NCI-H2227 (cell line): ENCODE results near the gene REXO4.
"Not testable (repeated sequence)": the region's sequence is repeated elsewhere in the genome, so short reads cannot be mapped to it uniquely, and the experiment has no call there.

Experiments used
- DNase-seq: peaks from one replicate; lab custom pipeline; 2025; ENCODE audit not compliant: unreplicated experiment; lab: John Stamatoyannopoulos, UW

REXO4 gene

DNA sequence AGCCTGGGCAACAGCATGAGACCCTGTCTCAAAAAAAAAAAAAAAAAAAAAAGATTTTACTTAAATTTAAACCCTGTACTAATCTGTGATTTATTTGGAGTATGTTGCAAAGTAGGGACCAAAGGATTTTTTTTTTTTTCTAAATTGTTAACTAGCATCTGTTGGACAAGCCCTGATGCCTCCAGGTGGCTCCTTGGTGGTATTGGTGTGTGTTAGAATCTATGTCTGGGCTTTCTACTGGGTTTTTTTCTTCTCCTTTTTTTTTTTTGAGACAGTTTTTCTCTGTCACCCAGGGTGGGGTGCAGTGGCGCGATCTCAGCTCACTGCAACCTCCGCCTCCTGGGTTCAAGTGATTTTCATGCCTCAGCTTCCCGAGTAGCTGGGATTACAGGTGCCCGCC, 34.1 kb upstream of the REXO4 start:
- not testable (repeated sequence) for DNase-seq

- no peak for DNase-seq
Measured at GRCh38 chr9:133449760-133450159, 31.9 kb upstream of the REXO4 start.

DNA sequence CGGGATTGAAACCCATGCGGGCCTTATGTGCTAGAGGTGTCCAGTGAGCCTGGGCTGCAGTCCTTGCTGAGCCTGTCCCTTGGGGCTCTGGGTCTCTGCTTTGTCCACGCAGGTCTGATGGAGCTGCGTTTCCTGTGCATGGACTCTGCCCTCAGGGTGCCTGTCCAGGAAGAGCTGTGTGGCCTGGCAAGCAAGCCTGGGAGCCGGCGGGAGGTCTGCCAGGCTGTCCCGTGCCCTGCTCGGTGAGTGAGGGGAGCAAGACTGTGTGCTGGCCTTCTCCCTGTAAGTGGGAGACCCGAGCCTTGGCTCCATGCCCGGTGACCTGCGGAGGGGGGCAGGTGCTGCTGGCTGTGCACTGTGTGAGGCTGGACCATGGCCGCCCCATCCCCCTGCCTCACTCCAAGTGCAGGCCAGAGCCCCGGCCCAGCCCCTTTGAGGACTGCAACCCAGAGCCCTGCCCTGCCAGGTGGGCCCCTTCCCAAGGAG, 30.7 kb upstream of the REXO4 start:
- DNase-seq, result no peak

- no peak for DNase-seq
Measured at GRCh38 chr9:133445293-133445969, 27.6 kb upstream of the REXO4 start.

DNA sequence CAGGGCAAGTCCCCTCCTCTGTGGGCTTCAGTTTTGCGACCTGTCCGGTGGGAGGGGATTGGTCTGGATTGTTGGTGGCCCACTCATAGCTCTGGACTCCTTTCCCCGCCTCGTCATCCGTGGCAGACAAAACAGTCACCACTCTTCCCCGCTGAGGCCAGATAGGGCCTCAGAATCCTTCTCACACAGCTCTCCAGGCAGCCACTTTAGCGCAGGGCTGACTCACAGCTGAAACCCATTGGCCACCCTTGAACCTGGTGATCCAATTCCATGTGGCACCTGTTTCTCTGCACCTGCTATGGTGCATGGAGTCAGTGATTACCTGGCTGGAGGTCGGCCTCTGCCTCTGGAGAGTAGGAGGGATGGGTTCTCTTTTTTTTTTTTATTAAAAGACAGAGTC, 26.2 kb upstream of the REXO4 start:
- DNase-seq, result no peak

GRCh38 chr9:133443248-133443647, 25.4 kb upstream of the REXO4 start:
- no peak for DNase-seq

DNA sequence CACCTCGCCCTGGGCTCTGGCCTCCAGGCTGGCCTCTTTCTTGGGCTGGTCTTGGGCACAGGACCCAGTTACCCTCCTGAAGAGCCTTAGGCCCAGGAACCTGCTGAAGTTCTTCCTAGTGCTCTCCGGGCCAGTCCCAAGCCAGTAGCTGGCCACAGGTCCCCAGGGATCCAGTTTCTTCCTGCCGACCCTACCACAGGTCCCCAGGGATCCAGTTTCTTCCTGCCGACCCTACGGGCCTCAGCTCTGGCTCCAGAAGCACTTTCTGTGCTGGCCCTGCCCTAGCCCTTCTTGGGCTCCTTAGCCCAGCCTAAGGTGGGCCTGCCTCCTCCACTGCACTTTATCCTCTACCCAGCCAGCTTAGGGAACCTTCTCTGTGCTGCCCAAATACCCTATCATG, 23.8 kb upstream of the REXO4 start:
- no peak for DNase-seq

DNA sequence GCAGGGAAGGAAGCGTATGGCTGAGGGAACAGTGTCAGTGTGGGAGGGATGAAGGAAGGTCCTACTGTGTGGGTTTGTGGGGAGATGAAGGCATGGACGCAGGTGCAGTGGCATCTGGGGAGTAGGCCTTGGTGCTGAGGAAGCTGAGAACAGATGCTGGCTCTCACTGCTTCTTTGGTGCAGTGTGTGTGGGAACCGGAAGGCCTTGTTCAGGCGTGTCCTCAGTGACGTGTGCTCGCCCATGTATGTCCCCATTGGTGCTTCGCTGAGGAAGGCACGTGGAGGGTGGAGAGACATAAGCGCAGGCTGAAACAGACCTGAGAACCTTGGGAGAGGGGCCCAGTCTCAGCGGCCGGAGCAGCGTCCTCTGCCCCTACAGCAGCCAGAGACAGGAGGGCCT, 23.1 kb upstream of the REXO4 start:
- no peak for DNase-seq

DNA sequence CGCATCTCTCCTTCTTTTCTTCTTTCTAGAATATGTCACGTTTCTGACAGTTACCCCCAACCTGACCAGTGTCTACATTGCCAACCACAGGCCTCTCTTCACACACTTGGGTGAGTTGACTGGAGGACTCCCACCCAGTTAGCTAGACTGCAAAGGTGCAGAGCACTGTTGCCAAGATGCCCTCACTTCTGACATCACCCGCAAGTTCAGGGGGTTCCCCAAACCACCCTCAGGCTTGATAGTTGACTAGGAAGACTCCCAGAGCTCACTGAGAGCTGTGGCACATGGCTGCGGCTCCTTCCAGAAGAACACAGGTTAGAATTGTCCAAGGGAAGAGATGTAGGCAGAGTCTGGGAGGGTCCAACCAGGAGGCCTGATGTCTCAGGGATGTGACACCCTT, 21.5 kb upstream of the REXO4 start:
- no peak for DNase-seq

DNA sequence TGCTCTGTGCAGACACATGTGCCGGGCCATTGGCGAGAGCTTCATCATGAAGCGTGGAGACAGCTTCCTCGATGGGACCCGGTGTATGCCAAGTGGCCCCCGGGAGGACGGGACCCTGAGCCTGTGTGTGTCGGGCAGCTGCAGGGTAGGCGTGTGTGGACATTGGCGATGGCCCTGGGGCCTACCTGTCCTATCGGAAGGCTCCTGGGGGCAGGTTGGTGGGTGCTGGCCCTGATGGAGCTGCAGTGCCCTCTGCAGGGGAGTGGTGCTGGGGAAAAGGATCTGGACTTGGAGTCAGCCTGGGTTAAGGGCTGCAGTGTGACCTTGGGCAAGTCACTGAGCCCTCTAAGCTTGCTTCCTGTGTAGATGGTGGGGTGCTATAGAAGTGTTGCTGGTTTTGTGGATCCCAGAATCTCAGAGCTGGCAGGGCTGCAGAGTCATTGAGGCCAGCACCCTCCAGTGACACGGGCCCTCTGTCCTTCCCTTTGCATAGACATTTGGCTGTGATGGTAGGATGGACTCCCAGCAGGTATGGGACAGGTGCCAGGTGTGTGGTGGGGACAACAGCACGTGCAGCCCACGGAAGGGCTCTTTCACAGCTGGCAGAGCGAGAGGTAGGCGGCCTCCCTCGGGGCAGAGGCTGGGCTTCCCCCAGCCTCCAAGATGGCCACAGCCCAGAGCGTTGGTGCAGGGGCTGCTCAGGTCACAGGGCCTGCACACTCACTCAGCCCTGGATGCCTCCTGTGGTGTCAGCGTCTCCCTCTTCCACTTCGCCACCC, 20.1 kb upstream of the REXO4 start:
- DNase-seq, result no peak

- DNase-seq, result no peak
Measured at GRCh38 chr9:133436681-133437080, 18.9 kb upstream of the REXO4 start.

DNA sequence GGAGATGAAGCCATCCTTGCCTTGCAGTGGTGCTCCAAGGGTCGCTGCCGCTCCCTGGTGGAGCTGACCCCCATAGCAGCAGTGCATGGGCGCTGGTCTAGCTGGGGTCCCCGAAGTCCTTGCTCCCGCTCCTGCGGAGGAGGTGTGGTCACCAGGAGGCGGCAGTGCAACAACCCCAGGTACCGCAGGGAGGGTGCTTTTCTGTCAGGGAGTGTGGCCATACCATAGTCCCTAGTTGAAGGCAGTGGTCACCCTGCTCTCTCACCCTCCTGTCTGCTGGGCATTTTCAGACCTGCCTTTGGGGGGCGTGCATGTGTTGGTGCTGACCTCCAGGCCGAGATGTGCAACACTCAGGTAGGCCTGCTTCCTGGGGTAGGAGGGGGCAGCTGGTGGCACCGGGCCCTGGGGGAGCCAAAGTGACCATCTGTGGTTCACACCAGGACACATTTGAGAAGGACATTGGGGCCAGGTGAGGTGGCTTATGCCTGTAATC, 15.6 kb upstream of the REXO4 start:
- no peak for DNase-seq

DNA sequence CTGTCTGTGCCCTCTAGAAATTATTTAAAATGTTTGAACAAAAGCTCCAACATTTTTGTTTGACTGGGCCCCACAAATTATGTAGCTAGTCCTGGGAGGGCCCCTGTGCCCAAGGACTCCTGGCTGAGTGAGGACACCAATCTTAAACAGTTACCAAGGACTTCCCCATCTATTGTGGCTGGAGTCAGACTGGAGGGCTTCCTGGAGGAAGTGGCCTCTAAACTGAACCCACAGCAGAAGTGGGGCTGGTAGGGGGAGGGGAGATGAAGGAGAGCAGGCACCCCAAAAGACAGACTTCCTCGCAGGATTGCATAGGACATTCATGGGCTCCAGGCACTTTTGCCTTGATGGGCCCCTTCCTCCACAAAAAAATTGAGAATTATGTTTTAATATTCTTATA, 12.4 kb upstream of the REXO4 start:
- DNase-seq, result no peak

GRCh38 chr9:133429641-133430161, 11.9 kb upstream of the REXO4 start:
- no peak for DNase-seq

- no peak for DNase-seq
Measured at GRCh38 chr9:133429214-133429613, 11.4 kb upstream of the REXO4 start.

GRCh38 chr9:133428617-133429101, 10.8 kb upstream of the REXO4 start:
- peak; percentile 82 for DNase-seq

DNA sequence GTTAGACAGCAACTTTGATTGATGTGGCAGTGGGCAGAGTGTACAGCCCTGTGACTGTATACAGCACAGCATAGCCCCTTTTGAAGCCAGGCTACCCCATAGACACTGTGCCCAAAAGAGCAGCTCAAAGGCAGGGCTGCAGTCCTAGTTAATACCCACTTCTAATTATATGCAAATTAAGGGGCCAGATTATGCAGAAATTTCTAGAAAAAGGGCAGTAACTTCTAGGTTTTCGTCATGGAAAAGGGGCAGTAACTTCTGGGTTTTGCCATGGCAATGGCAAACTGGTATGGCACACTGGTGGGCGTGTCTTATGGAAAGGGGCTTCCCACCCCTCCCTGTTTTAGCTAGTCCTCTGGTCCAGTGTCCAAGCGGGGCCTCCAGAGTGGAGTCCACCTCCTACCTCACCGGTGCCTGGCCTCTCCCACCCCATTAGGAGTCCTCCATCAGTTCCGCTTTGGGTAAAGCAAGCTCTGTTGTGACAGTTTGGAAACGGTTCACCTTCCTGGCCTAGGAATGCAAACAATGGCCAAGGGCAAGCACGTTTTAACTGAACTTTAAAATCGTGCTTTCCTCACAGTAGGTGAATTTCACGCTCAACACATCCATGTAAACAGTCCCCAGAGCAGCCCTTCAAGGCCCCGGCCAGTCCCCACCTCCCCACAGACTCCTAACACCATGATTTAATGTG, 10.0 kb upstream of the REXO4 start:
- no peak for DNase-seq

DNA sequence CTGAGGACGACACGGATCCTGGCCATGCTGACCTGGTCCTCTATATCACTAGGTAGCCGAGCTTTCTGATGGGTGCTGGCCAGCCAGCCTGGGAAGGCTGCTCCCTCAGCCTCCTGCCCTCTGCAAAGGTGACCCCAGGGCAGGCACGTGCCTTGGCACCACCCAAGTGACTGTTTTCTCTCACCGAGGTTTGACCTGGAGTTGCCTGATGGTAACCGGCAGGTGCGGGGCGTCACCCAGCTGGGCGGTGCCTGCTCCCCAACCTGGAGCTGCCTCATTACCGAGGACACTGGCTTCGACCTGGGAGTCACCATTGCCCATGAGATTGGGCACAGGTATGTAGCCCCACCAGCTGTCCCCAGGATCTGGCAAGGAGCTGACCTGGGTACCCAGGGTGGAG, 8.2 kb upstream of the REXO4 start:
- DNase-seq, result no peak

DNA sequence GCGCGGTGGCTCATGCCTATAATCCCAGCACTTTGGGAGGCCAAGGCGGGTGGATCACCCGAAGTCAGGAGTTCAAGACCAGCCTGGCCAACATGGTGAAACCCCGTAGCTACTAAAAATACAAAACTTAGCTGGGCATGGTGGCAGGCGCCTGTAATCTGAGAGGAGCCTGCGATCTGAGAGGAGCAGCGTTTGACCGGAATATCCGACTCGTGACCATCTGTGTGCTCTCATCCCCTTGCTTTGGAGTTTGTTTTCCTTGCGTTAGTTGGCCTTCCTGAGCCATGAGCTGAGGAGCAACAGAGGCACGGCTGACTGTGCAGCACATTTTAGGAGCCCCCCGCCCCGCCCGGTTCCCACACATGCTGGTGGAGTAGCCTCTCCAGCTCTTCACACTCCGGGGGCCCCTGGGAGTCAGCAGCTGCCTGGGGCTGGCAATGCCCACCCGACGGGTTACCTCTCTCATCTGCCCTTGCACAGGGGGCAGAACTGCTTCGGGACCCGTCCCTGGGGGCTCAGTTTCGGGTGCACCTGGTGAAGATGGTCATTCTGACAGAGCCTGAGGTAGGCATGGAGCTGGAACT, 7.3 kb upstream of the REXO4 start:
- DNase-seq, result no peak

DNA sequence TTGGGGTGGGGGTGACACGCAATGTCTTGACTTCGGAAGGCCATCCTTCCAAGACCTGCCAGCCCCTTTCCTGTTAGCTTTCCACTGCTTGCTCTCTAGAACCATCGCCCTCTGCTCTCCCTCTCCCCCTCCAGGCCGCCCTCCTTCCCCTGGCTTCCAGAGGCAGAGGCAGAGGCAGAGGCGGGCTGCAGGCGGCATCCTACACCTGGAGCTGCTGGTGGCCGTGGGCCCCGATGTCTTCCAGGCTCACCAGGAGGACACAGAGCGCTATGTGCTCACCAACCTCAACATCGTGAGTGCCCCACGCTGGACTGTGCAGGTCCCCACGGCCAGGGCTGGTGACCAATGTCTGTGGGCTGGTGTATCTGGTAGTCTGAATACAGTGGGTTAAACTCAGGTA, 6.4 kb upstream of the REXO4 start:
- no peak for DNase-seq

DNA sequence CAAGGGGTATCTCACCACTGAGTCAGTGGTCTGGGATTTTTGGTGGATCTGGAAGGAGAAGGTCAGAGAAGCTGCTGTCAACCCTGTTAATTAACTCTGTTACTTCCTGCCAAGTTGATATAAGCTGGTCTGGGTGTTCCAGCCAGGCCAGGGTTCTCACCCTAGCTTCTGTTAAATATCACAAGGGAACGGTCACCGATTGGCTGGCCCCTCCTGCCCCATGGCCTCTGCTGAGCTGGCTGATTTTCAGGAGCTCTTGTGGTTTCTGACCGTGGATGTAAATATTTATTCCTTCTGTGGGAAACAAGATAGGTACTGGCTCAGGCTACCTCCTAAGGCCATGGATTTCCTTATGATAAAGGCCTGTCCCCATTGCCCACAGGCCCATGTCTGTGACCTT, 5.4 kb upstream of the REXO4 start:
- DNase-seq, result no peak
